Keratinocyte (primary cell): ENCODE data around the gene RAI14. TPM values are rescaled to one million over a fixed set of nuclear protein-coding genes. Genes with fewer than 3 reads are reported as not detected.

ENCODE experiments used
- DNase-seq: peaks from one replicate; pipeline ENCODE4 v3.0.0-alpha.2; 2011; ENCODE audit warnings: low read depth, missing footprints, low spot score
- FAIRE-seq: peaks from 2 replicates; lab custom pipeline; 2011; peaks lifted over from hg19 to GRCh38; lab: Jason Lieb, UNC
- H2AFZ ChIP-seq: 2 replicates; pipeline ENCODE4 v1.6.0; 2012; ENCODE audit warnings: low read length, control low read depth, inconsistent platforms; ENCODE audit not compliant: control insufficient read depth
- H3K27ac ChIP-seq: 2 replicates; pipeline ENCODE4 v1.5.1; 2011; ENCODE audit warnings: low read length; ENCODE audit not compliant: control insufficient read depth, insufficient read depth
- H3K27me3 ChIP-seq: 3 replicates; pipeline ENCODE4 v1.6.0; 2011; ENCODE audit warnings: low read length; ENCODE audit not compliant: control insufficient read depth, insufficient read depth; ENCODE audit errors: extremely low read depth
- H3K36me3 ChIP-seq, 2 experiments: 2 replicates in 1 of 2; 3 replicates in 1 of 2; pipeline ENCODE4 v1.5.1; 2011; ENCODE audit warnings: low read length in 2 of 2, mild to moderate bottlenecking in 1 of 2; ENCODE audit not compliant: control insufficient read depth in 2 of 2, insufficient read depth in 2 of 2; ENCODE audit errors: extremely low read depth in 1 of 2
- H3K4me1 ChIP-seq: 3 replicates; pipeline ENCODE4 v1.5.1; 2011; ENCODE audit warnings: low read length; ENCODE audit not compliant: control insufficient read depth, insufficient read depth; ENCODE audit errors: extremely low read depth
- H3K4me2 ChIP-seq: 3 replicates; pipeline ENCODE4 v1.6.0; 2011; ENCODE audit warnings: low read depth, low read length; ENCODE audit not compliant: control insufficient read depth, insufficient read depth; ENCODE audit errors: extremely low read depth
- H3K4me3 ChIP-seq, 3 experiments: fragments of 200-600 bp in 1 of 3; sonication (generic) in 1 of 3; 2 replicates in 2 of 3; 3 replicates in 1 of 3; pipeline ENCODE4 v1.5.1; 2011 to 2016; ENCODE audit warnings: low read length in 3 of 3, mild to moderate bottlenecking in 3 of 3, control low read depth in 2 of 3, inconsistent platforms in 1 of 3, low read depth in 1 of 3, mixed read lengths in 1 of 3, mixed run types in 1 of 3, moderate library complexity in 1 of 3; ENCODE audit not compliant: control insufficient read depth in 2 of 3, insufficient read depth in 2 of 3; ENCODE audit errors: extremely low read depth in 1 of 3
- H3K79me2 ChIP-seq: 2 replicates; pipeline ENCODE4 v1.6.0; 2012; ENCODE audit warnings: low read length; ENCODE audit not compliant: control insufficient read depth, insufficient read depth
- H3K9ac ChIP-seq: 3 replicates; pipeline ENCODE4 v1.6.0; 2011; ENCODE audit warnings: low read length; ENCODE audit not compliant: control insufficient read depth, insufficient read depth; ENCODE audit errors: extremely low read depth
- H3K9me1 ChIP-seq: 3 replicates; pipeline ENCODE4 v1.6.0; 2011; ENCODE audit warnings: low read length; ENCODE audit not compliant: control insufficient read depth, insufficient read depth; ENCODE audit errors: extremely low read depth
- H3K9me3 ChIP-seq: 2 replicates; pipeline ENCODE4 v1.5.1; 2012; ENCODE audit warnings: low read depth, low read length; ENCODE audit not compliant: control insufficient read depth
- H4K20me1 ChIP-seq: 3 replicates; pipeline ENCODE4 v1.6.0; 2011; ENCODE audit warnings: low read length; ENCODE audit not compliant: control insufficient read depth, insufficient read depth; ENCODE audit errors: extremely low read depth
- CTCF ChIP-seq, 3 experiments: IDR thresholded peaks in 1 of 3; conservative IDR thresholded peaks in 1 of 3; optimal IDR thresholded peaks in 1 of 3; 2 replicates in 2 of 3; 3 replicates in 1 of 3; pipeline versions ENCODE3 to v1.5.1; 2011; ENCODE audit warnings: low read length in 3 of 3, mild to moderate bottlenecking in 3 of 3, moderate library complexity in 2 of 3, control low read depth in 1 of 3, inconsistent platforms in 1 of 3; ENCODE audit not compliant: insufficient read depth in 2 of 3; ENCODE audit errors: extremely low read depth in 1 of 3
- EZH2 ChIP-seq: IDR thresholded peaks from one replicate; pipeline ENCODE4 v1.6.1; 2012; ENCODE audit warnings: inconsistent platforms, mild to moderate bottlenecking, low read length, moderate library complexity
- dilution Hi-C: fragments of 300-500 bp; cut with MboI; formaldehyde crosslinking; loops from one replicate; pipeline ENCODE4 v1.7.0; 2020; ENCODE audit warnings: low sequenced_read_pairs; ENCODE audit not compliant: extremely low pct_ligation_motif_present
- polyA plus RNA-seq, 5 experiments: library from polyadenylated mRNA; depleted of rRNA in 3 of 5; stranded (reverse) in 3 of 5; stranded (forward) in 1 of 5; unstranded in 1 of 5; fragments of >200 nt; gene quantifications; 1 replicate in 1 of 5; 2 replicates in 3 of 5; 3 replicates in 1 of 5; pipeline versions ENCODE4 v1.2.1 to v1.2.3, GENCODE V29; 2011 to 2012; ENCODE audit warnings: missing spikeins in 2 of 5, low read depth in 1 of 5, low replicate concordance in 1 of 5

RAI14 gene
- polyA plus RNA-seq, 1 donor (not counting 4 experiments of a cell fraction or from before 2014, with no cell fraction given) = 31.4 TPM

GRCh38 chr5:34867660-34868059 lies 211.5 kb downstream of the RAI14 start:
- Histone ChIP-seq H4K20me1 (no peaks in the 10 kb centered on the region), H3K79me2 (no peaks in the 10 kb centered on the region), H3K9ac (no peak overlapping the region), H3K4me2 (no peak overlapping the region), H3K4me1 (no peaks in the 10 kb centered on the region), H3K9me1 (no peaks in the 10 kb centered on the region), H3K9me3 (no peaks in the 10 kb centered on the region), H3K27me3 (no peaks in the 10 kb centered on the region), H2AFZ (no peak overlapping the region), H3K4me3 (no peak overlapping the region), H3K27ac (no peak overlapping the region), H3K36me3 (no peaks in the 10 kb centered on the region)
- dilution Hi-C loops = no loop called here
- TF ChIP-seq EZH2 (no peak), CTCF (optimal IDR thresholded peaks at IDR 0.05 in 1 of 3, IDR thresholded peaks at IDR 0.05 in 1 of 3, conservative IDR thresholded peaks at IDR 0.05 in 1 of 3; ENCODE audit: extremely low read depth in 1 of 3, insufficient read depth in 2 of 3, low read length in 3 of 3) (no peak)
- DNase-seq = no peak
- FAIRE-seq = no peak

GRCh38 chr5:34868791-34869190 lies 212.7 kb downstream of the RAI14 start:
- no peaks in the 10 kb centered on the region for H3K27me3 ChIP-seq
- H3K4me3 ChIP-seq = no peak overlapping the region
- H3K36me3 ChIP-seq = no peaks in the 10 kb centered on the region
- H3K4me2 ChIP-seq = no peak overlapping the region
- H3K9me1 ChIP-seq = no peaks in the 10 kb centered on the region
- no peak for FAIRE-seq
- H2AFZ ChIP-seq = no peak overlapping the region
- dilution Hi-C loops = no loop called here
- H3K9me3 ChIP-seq = no peaks in the 10 kb centered on the region
- no peaks in the 10 kb centered on the region for H3K4me1 ChIP-seq
- no peak for TF ChIP-seq CTCF (optimal IDR thresholded peaks at IDR 0.05 in 1 of 3, IDR thresholded peaks at IDR 0.05 in 1 of 3, conservative IDR thresholded peaks at IDR 0.05 in 1 of 3; ENCODE audit: extremely low read depth in 1 of 3, insufficient read depth in 2 of 3, low read length in 3 of 3)
- no peak for TF ChIP-seq EZH2
- H3K79me2 ChIP-seq = no peaks in the 10 kb centered on the region
- no peak for DNase-seq
- no peak overlapping the region for H3K27ac ChIP-seq
- no peak overlapping the region for H3K9ac ChIP-seq
- H4K20me1 ChIP-seq = no peaks in the 10 kb centered on the region
